BE2C (cell line): ENCODE measurements around the gene PKHD1.

Experiments
- DNase-seq: peaks from one replicate; pipeline ENCODE4 v3.0.0-alpha.2; 2020
- H3K27me3 ChIP-seq: fragments of 250-450 bp; sonication (Bioruptor Pico); 2 replicates; pipeline ENCODE4 v1.5.1; 2020; ENCODE audit warnings: mild to moderate bottlenecking
- H3K36me3 ChIP-seq: fragments of 250-450 bp; sonication (Bioruptor Pico); 2 replicates; pipeline ENCODE4 v1.5.1; 2020; ENCODE audit warnings: mild to moderate bottlenecking
- H3K4me1 ChIP-seq: fragments of 250-450 bp; sonication (Bioruptor Pico); 2 replicates; pipeline ENCODE4 v1.5.1; 2020
- H3K4me3 ChIP-seq: 2 replicates; pipeline ENCODE4 v1.5.1; 2011; ENCODE audit warnings: low read depth, low read length
- H3K9me3 ChIP-seq: fragments of 250-450 bp; sonication (Bioruptor Pico); 2 replicates; pipeline ENCODE4 v1.5.1; 2020
- TF ChIP-seq, protein P1 (sequence below): IDR thresholded peaks from 2 replicates; pipeline ENCODE4 v1.5.1; 2012; ENCODE audit warnings: mild to moderate bottlenecking, low read depth, low read length

The PKHD1 gene

DNA sequence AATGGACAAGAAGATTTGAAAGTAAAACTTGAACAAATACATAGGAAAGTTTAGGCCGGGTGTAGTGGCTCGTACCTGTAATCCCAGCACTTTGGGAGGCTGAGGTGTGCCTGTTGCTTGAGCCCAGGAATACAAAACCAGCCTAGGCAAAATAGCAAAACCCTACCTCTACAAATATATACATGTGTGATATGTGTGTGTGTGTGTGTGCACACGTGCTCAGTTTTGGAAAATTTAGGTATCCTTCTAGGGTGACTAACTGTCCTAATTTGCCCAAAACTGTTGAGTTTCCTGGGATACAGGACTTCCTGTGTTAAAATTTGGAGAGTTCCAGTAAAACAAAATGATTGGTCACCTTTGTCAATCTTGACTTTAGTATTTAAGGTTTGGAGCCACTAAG lies 503.2 kb downstream of the PKHD1 start:
- no peak for DNase-seq
- H3K4me3 ChIP-seq, result no peak overlapping the region
- no peaks in the 10 kb centered on the region for H3K9me3 ChIP-seq
- TF ChIP-seq, protein P1, sequence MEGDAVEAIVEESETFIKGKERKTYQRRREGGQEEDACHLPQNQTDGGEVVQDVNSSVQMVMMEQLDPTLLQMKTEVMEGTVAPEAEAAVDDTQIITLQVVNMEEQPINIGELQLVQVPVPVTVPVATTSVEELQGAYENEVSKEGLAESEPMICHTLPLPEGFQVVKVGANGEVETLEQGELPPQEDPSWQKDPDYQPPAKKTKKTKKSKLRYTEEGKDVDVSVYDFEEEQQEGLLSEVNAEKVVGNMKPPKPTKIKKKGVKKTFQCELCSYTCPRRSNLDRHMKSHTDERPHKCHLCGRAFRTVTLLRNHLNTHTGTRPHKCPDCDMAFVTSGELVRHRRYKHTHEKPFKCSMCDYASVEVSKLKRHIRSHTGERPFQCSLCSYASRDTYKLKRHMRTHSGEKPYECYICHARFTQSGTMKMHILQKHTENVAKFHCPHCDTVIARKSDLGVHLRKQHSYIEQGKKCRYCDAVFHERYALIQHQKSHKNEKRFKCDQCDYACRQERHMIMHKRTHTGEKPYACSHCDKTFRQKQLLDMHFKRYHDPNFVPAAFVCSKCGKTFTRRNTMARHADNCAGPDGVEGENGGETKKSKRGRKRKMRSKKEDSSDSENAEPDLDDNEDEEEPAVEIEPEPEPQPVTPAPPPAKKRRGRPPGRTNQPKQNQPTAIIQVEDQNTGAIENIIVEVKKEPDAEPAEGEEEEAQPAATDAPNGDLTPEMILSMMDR, result no peak
- no peaks in the 10 kb centered on the region for H3K36me3 ChIP-seq
- H3K4me1 ChIP-seq, result peaks cover 17% of the 10 kb centered on the region
- no peaks in the 10 kb centered on the region for H3K27me3 ChIP-seq

DNA sequence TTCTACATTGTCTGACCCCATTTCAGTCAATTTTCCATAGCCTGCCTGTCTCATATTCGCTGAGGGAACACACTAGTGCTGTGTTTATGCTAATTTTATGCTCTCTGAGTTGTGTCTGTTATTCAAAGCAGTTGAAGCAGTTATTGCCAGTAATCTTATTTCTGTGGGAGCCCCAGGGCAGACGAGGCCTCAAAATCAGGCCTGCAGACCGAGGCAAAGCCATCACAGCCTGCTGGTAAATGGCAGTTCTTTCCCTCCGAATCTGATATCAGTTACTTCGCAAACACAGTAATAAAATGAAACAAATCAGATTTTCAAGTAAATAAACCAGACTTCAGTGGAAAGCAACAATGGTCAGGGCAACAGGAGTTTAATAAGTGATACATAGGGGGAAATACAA lies 508.4 kb downstream of the PKHD1 start:
- H3K27me3 ChIP-seq, result no peaks in the 10 kb centered on the region
- H3K9me3 ChIP-seq, result no peaks in the 10 kb centered on the region
- no peak overlapping the region for H3K4me3 ChIP-seq
- TF ChIP-seq, protein P1, result no peak
- H3K4me1 ChIP-seq, result peaks cover 17% of the 10 kb centered on the region
- DNase-seq, result peak; percentile 88
- no peaks in the 10 kb centered on the region for H3K36me3 ChIP-seq

DNA sequence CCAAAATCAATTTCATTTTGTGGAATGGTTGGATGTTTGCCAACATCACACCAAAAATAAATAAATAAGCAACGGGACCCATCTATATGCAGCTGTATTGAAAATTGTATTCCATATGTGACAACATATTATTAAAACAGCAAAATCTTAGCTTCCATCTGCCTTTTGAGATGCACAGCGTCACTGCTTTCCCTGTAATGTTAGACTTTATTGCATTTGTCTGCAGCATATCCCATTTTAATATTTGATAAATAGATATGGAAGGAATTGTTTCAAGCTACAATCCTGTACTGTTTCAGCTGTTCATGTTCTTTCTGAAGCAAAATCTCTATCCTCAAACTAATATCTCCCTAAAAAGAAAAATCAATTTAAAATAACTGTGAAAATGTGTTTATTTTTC lies 509.1 kb downstream of the PKHD1 start:
- peaks cover 17% of the 10 kb centered on the region for H3K4me1 ChIP-seq
- TF ChIP-seq, protein P1, result no peak
- no peaks in the 10 kb centered on the region for H3K27me3 ChIP-seq
- peak overlapping the region; percentile 31 for H3K4me3 ChIP-seq
- H3K36me3 ChIP-seq, result no peaks in the 10 kb centered on the region
- no peak for DNase-seq
- no peaks in the 10 kb centered on the region for H3K9me3 ChIP-seq

DNA sequence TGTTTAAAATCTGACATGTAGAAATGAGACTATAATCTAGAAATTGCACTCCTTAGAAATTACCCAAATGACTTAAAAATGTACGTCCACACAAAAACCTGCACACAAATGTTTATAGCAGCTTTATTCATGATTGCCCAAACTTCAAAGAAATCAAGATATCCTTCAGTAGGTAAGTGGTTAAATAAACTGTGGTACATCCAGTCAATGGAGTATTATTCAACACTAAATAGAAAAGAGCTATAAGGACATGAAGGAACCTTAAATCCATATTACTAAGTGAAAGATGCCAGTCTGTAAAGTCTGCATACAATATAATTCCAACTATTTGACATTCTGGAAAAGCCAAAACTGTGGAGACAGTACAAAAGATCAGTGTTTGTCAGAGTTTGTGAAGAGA lies 513.4 kb downstream of the PKHD1 start:
- TF ChIP-seq, protein P1, result no peak
- Histone ChIP-seq H3K36me3 (no peaks in the 10 kb centered on the region), H3K9me3 (no peaks in the 10 kb centered on the region), H3K27me3 (no peaks in the 10 kb centered on the region), H3K4me3 (no peak overlapping the region), H3K4me1 (peaks cover 21% of the 10 kb centered on the region)
- DNase-seq, result no peak

DNA sequence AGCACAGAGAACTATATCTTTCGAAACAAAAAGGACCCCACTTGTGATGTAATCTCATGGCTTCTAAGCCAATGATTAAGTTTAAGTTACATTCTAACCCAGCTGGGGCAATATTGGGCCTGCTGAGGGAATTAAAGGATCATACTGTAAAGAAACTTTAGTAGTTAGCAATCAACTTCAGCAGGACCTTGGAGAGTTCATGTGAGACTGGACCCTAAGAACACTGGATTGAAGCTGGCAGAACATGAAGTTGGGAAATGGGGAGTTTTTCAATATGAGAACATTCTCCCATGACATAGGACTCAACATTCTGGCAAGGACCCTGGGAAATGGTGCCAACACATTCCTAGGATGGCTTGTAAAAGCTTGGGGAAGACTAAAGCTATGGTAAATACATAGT lies 516.2 kb downstream of the PKHD1 start:
- H3K9me3 ChIP-seq, result no peaks in the 10 kb centered on the region
- no peak for DNase-seq
- H3K4me3 ChIP-seq, result no peak overlapping the region
- H3K36me3 ChIP-seq, result no peaks in the 10 kb centered on the region
- TF ChIP-seq, protein P1, result no peak
- H3K27me3 ChIP-seq, result no peaks in the 10 kb centered on the region
- H3K4me1 ChIP-seq, result peaks cover 26% of the 10 kb centered on the region

DNA sequence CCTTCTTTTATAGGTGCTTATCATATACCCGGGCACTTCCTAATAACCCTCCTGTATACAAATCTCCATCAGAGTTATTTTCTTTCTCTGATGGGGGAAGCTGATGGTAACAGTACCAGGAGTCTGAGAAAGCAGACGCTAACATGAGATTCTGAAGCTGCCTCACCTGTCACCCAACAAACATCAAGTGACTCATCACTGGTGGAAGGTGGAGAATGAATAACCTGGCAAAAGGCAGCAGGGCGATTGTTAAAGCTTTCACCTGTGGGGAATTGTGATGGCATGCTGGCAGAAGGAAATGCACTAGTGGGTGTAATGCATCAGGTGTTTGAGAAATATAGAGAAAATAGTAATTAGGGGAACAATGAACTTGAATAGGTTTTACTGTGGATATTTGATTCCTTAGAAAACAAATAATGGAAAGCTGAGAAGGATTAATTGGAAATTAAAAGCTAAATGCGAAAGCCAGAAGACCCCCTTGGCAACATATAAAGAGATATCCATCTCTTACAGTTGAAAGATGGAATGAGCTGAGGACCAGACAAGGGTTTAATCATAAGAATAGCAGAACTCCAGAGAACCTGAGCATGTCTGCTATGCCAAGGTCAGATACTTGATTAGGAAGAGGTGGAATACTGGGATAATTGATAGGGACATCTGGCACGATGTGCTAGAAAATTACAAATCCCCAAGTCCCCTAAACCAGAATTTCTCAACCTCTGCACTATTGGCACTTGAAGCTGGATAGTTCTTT lies 517.1 kb downstream of the PKHD1 start:
- Histone ChIP-seq H3K27me3 (no peaks in the 10 kb centered on the region), H3K9me3 (no peaks in the 10 kb centered on the region), H3K36me3 (no peaks in the 10 kb centered on the region), H3K4me3 (no peak overlapping the region), H3K4me1 (peaks cover 26% of the 10 kb centered on the region)
- TF ChIP-seq, protein P1, result no peak
- no peak for DNase-seq
